Adipose tissue (tissue), 3 donors: ENCODE measurements around the gene TTC34. TPM values are rescaled to one million over a fixed set of nuclear protein-coding genes. Genes with fewer than 3 reads are reported as not detected.
"Not testable (repeated sequence)": the region's sequence is repeated elsewhere in the genome, so short reads cannot be mapped to it uniquely, and the experiment has no call there.

Experiments
- H3K27ac ChIP-seq: one replicate; pipeline ENCODE4 v1.5.1; 2013; ENCODE audit warnings: low read depth, low read length
- WGBS, 3 donors: extraction: QIAGEN DNeasy Blood & Tissue Kit; methylation state at CpG; one replicate each; pipeline ENCODE4 v1.1.7; 2013; 5-methylcytosine and 5-hydroxymethylcytosine counted together
- polyA plus RNA-seq, 3 donors: library from polyadenylated mRNA; stranded (reverse); fragments of 200-250 nt; gene quantifications; one replicate each; pipeline ENCODE4 v1.2.3, GENCODE V29; 2013
- donor health status: healthy with polysubstance abuse.
- donor health status: Bipolar disorder and iron deficiency.
- donor health status: healthy.

Gene TTC34
- polyA plus RNA-seq, 3 donors = 0.15 to 0.22 (median 0.16) TPM

DNA sequence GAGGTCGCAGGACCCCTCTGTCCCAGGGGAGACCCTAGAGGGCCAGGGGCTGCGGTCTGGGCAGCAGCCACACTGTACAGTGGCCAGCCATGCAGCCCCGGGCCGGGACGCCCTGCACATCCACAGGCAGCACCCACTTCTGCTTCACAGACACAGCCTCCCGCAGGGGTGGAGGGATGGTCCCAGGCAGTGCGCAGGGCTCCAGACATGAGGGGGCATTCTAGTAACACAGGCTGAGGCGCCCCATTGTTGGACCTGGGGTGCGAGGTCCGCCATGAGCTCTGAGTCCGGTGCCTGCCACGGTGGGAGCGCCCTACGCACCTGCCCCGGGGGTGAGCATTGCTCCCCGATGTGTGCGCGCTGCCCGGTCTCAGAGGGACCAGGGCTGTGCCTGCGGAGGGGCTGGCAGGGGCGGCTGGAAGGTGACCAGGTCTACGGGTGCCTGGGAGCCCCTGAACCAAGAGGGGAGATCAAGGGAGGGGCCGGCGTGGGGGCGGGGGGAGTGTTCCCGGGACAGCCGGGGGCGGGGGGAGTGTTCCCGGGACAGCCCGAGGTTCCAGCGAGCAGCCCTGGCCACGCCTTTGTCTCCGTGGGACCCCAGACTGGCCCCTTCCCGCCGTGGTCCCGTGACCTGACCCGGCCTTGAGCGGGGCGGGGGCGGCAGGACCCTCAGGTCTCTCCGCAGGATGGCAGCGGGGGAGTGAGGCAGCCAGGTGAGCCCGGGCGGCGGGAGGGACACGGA, 173.1 kb downstream of the TTC34 start:
- 8% methylated on average over 35 to 46 of the region's 46 CpGs for WGBS, 3 donors
- H3K27ac ChIP-seq = no peak overlapping the region

DNA sequence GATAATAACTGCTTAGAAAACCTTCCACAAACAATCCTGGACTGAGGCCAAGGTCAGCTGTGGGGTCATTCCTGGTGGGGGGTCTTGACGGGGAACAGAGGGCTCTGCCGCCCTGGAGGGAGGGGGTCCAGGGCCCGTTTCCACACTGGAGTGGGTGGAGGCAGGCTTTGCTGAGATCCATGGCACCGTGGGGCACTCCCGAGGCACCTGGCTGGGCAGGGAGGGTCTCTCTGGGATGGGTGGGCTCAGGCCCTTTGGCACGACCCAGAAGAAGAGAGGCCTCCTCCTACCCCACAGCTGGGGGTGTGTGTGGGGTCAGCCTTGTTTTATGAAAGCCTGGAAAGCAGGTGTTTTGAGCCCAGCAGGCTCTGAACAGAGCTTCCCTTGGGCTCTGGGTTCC, 173.7 kb downstream of the TTC34 start:
- WGBS, 3 donors = 24 to 37% (median 36%) methylated on average over 6 of the region's 6 CpGs
- no peak overlapping the region for H3K27ac ChIP-seq

GRCh38 chr1:2625748-2626147, 175.7 kb downstream of the TTC34 start:
- H3K27ac ChIP-seq = not testable (repeated sequence)
- WGBS, 3 donors = 62 to 77% (median 65%) methylated on average over 7 of the region's 7 CpGs

- WGBS, 3 donors = 82 to 92% (median 88%) methylated on average over 10 of the region's 10 CpGs
- H3K27ac ChIP-seq = no peak overlapping the region
Measured at GRCh38 chr1:2625311-2625710, 176.2 kb downstream of the TTC34 start.

- 85 to 89% (median 88%) methylated on average over 13 of the region's 13 CpGs for WGBS, 3 donors
- no peak overlapping the region for H3K27ac ChIP-seq
Measured at GRCh38 chr1:2624735-2625300, 176.7 kb downstream of the TTC34 start.

- H3K27ac ChIP-seq = no peak overlapping the region
- WGBS, 3 donors = 79 to 86% (median 82%) methylated on average over 12 of the region's 12 CpGs
Measured at GRCh38 chr1:2623571-2624337, 177.7 kb downstream of the TTC34 start.

DNA sequence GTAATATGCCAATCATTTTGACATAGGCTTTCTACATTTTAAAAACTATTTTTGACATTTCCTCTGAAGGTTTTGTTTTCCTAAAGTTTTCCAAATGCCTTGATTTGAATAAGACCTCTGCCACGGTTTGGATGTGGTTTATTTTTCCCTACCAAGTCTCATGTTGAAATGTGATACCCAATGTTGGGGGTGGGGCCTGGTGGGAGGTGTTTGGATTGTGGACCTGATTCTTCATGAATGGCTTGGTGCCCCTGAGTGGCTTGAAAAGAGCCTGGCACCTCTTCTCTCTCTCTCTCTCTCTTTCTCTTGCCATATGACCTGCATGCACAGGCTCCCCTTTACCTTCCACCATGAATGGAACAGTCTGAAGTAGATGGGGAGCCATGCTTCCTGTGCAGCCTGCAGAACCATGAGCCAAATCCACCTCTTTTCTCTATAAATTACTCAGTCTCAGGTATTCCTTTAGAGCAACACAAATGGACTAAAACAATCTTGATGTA, 183.5 kb downstream of the TTC34 start:
- H3K27ac ChIP-seq = no peak overlapping the region
- 8 to 16% (median 8%) methylated on average over 1 of the region's 1 CpG for WGBS, 3 donors

DNA sequence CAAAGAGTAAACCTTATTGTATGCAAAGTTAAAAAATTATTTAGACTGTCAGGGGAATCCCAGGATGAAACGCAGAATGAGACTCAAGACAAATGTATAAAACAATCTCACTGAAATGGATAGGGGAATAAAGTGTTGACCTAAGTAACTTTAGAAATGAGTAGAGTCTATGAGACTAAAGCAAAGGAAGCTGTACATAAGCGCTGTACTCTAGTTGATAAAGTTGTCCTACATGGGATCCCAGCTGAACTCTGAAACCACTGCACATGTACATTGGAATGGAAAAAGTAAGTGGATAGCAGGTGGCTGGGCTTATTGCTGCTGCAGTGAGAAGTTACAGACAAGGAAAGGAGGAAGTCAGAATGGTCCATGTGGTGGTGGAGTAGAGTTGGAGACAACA, 187.3 kb downstream of the TTC34 start:
- 91 to 97% (median 94%) methylated on average over 2 of the region's 2 CpGs for WGBS, 3 donors
- no peak overlapping the region for H3K27ac ChIP-seq

GRCh38 chr1:2612591-2613365, 188.7 kb downstream of the TTC34 start:
- H3K27ac ChIP-seq = no peak overlapping the region
- WGBS, 3 donors = 79 to 87% (median 86%) methylated on average over 11 of the region's 11 CpGs

GRCh38 chr1:2611621-2612437, 189.7 kb downstream of the TTC34 start:
- 82 to 86% (median 84%) methylated on average over 19 of the region's 19 CpGs for WGBS, 3 donors
- no peak overlapping the region for H3K27ac ChIP-seq

DNA sequence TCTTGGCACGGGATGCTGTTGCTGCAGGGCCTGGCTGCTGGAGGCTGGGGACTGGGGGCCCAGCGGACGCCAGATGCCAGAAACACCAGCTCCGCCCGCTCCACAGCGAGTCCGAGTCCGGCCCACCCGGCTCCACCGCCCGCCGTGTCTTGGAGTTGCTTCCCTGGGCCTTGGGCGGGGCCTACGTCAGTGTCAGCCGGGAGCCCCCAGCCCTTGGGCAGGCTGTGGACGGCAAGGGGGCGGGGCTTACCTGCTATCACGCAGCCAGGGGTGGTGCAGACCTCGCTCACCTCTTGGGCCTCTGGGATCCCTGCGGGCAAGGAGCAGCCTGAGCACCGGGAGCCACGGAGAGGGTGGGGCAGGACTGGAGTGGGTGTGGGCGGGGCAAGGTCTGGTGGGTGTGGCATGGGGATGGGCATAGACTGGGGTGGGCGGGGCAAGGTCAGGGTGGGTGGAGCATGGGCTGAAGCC, 190.4 kb downstream of the TTC34 start:
- no peak overlapping the region for H3K27ac ChIP-seq
- 11 to 20% (median 12%) methylated on average over 20 to 24 of the region's 24 CpGs for WGBS, 3 donors

GRCh38 chr1:2610036-2610959, 191.2 kb downstream of the TTC34 start:
- 59 to 70% (median 66%) methylated on average over 21 of the region's 21 CpGs for WGBS, 3 donors
- no peak overlapping the region for H3K27ac ChIP-seq

DNA sequence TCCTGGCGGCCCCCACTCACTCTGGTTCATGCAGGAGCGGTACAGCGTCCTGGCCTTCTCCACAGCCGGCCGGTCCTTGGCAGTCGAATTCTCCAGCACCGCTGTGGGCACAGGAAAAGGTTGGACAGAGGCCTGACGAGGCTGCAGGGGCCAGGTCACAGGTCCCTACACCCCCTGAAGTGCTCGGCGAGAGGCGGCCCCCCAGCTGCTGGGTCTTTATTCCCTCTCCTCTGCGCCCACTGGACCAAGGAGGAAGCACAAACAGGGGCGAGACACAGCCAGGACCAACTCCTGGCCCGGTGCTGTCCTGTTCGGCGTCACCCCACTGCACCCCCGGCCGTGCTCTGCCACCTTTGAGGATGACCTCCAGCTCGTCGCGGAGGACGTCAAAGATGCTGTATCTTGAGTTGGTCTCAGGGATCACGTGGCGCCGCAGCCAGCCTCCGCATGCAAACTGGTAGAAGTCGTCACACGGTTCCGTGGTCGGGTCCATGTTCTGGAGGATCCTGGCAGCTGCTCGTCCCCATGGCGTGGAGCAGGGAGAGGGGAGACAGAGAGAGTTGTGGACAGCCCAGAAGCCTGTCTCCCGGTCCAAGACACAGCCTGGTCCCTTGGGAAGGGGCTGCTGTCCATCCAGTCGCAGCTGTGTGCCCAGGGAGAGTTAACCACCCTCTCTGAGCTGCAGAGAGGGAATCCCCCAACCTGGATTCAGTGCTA, 192.0 kb downstream of the TTC34 start:
- H3K27ac ChIP-seq = no peak overlapping the region
- 86 to 89% (median 88%) methylated on average over 30 to 34 of the region's 34 CpGs for WGBS, 3 donors

DNA sequence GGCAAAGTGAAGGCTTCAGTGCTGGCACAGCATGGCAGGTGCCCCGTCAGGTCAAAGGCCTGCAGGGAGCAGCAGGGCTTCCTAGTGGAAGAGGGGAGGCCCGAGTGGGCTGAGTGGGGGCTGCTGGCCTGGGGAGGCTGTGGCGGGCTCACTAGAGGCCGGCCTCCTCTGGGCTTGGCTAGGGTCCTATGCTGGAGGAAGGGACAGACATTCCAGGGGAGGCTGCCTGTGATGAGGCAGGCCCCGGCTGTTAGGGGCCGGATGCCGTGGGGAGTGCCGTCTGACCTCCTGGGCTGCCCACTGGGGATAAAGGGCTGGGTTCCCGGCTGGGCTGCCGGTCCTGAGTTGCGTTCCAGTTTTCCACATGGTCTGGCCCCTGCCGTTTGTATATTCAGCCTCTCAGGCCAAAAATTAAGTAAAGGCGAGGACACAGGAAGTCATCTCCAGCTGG, 193.8 kb downstream of the TTC34 start:
- WGBS, 3 donors = 49 to 74% (median 50%) methylated on average over 12 to 13 of the region's 13 CpGs
- no peak overlapping the region for H3K27ac ChIP-seq

- no peak overlapping the region for H3K27ac ChIP-seq
- WGBS, 3 donors = 62 to 74% (median 70%) methylated on average over 31 to 36 of the region's 36 CpGs
Measured at GRCh38 chr1:2606881-2607621, 194.4 kb downstream of the TTC34 start.
